RWPE2 (cell line): ENCODE data around the gene TANGO2.
A peak's percentile ranks its signal among the peaks of the same experiment; 100 is the strongest.

Experiments
- ATAC-seq: fragments of 200-7000 bp; cut with Tn5 transposase; 3 replicates; pipeline ENCODE4 v1.9.1; 2021; ENCODE audit warnings: low read depth
- DNase-seq: peaks from one replicate; pipeline ENCODE4 v3.0.0-alpha.2; 2020; ENCODE audit warnings: low spot score
- H3K27ac ChIP-seq: fragments of 450-650 bp; 2 replicates; pipeline ENCODE4 v1.5.1; 2017; ENCODE audit warnings: mild to moderate bottlenecking; ENCODE audit not compliant: poor library complexity, severe bottlenecking
- H3K27me3 ChIP-seq: fragments of 250-450 bp; sonication (Bioruptor Pico); 2 replicates; pipeline ENCODE4 v1.5.1; 2021; ENCODE audit warnings: mild to moderate bottlenecking, moderate library complexity; ENCODE audit not compliant: insufficient read depth, poor library complexity, severe bottlenecking
- H3K36me3 ChIP-seq: fragments of 250-450 bp; sonication (Bioruptor Pico); 2 replicates; pipeline ENCODE4 v1.5.1; 2020; ENCODE audit warnings: low read depth, mild to moderate bottlenecking, moderate library complexity
- H3K4me1 ChIP-seq: fragments of 250-450 bp; sonication (Bioruptor Pico); 2 replicates; pipeline ENCODE4 v1.5.1; 2021; ENCODE audit warnings: mild to moderate bottlenecking, moderate library complexity; ENCODE audit not compliant: insufficient read depth, poor library complexity, severe bottlenecking
- H3K4me3 ChIP-seq: fragments of 250-450 bp; sonication (Bioruptor Pico); 2 replicates; pipeline ENCODE4 v1.5.1; 2021; ENCODE audit warnings: mild to moderate bottlenecking, moderate library complexity; ENCODE audit not compliant: severe bottlenecking
- H3K9me3 ChIP-seq: fragments of 250-450 bp; sonication (Bioruptor Pico); 2 replicates; pipeline ENCODE4 v1.5.1; 2021; ENCODE audit warnings: mild to moderate bottlenecking, moderate library complexity; ENCODE audit not compliant: severe bottlenecking
- CTCF ChIP-seq: fragments of 450-650 bp; IDR thresholded peaks from one replicate; pipeline ENCODE4 v1.5.1; 2017; ENCODE audit warnings: mild to moderate bottlenecking, moderate library complexity; ENCODE audit not compliant: poor library complexity, severe bottlenecking

The TANGO2 gene

GRCh38 chr22:20026996-20027601, 6.2 kb downstream of the TANGO2 start:
- Histone ChIP-seq H3K4me1 (peaks cover 4% of the 10 kb centered on the region), H3K27ac (no peak overlapping the region), H3K4me3 (no peak overlapping the region), H3K9me3 (no peaks in the 10 kb centered on the region), H3K36me3 (no peaks in the 10 kb centered on the region), H3K27me3 (no peaks in the 10 kb centered on the region)
- no peak for ATAC-seq
- no peak for TF ChIP-seq CTCF
- DNase-seq = peak; percentile 15

GRCh38 chr22:20027966-20028854, 7.3 kb downstream of the TANGO2 start:
- no peaks in the 10 kb centered on the region for H3K36me3 ChIP-seq
- H3K9me3 ChIP-seq = no peaks in the 10 kb centered on the region
- H3K27ac ChIP-seq = no peak overlapping the region
- no peaks in the 10 kb centered on the region for H3K27me3 ChIP-seq
- DNase-seq = peak; percentile 37
- peaks cover 7% of the 10 kb centered on the region for H3K4me1 ChIP-seq
- peak; percentile 49; the same call in 2 of the 3 replicates for ATAC-seq
- peak; percentile 60 for TF ChIP-seq CTCF
- no peak overlapping the region for H3K4me3 ChIP-seq

- TF ChIP-seq CTCF = no peak
- H3K27ac ChIP-seq = no peak overlapping the region
- H3K9me3 ChIP-seq = no peaks in the 10 kb centered on the region
- no peaks in the 10 kb centered on the region for H3K36me3 ChIP-seq
- DNase-seq (no peak), ATAC-seq (no peak)
- H3K27me3 ChIP-seq = no peaks in the 10 kb centered on the region
- H3K4me1 ChIP-seq = peaks cover 7% of the 10 kb centered on the region
- H3K4me3 ChIP-seq = no peak overlapping the region
Measured at GRCh38 chr22:20028855-20029549, 8.1 kb downstream of the TANGO2 start.

GRCh38 chr22:20029550-20030225, 8.8 kb downstream of the TANGO2 start:
- ATAC-seq (no peak), DNase-seq (no peak)
- H3K4me3 ChIP-seq = no peak overlapping the region
- H3K27me3 ChIP-seq = no peaks in the 10 kb centered on the region
- H3K27ac ChIP-seq = no peak overlapping the region
- H3K36me3 ChIP-seq = no peaks in the 10 kb centered on the region
- no peak for TF ChIP-seq CTCF
- peaks cover 7% of the 10 kb centered on the region for H3K4me1 ChIP-seq
- no peaks in the 10 kb centered on the region for H3K9me3 ChIP-seq
